ENCODE results near the gene INSC.

GRCh38 chr11:15139958-15140659 lies 25.4 kb downstream of the INSC start:
- TF ChIP-seq EZH2 (IDR thresholded peaks at IDR 0.05; ENCODE audit: borderline replicate concordance) (no peak), CTCF (IDR thresholded peaks at IDR 0.05; ENCODE audit: poor library complexity) (no peak)
